GM23338 (cell line): ENCODE results near the gene GPR39. TPM values are rescaled to one million over a fixed set of nuclear protein-coding genes. Genes with fewer than 3 reads are reported as not detected.

Experiments
- ATAC-seq: fragments of 200-7000 bp; cut with Tn5 transposase; 3 replicates; pipeline ENCODE4 v1.9.1; 2020
- DNase-seq: peaks from one replicate; pipeline ENCODE4 v3.0.0-alpha.2; 2015; ENCODE audit warnings: low spot score
- H2AFZ ChIP-seq: fragments of 200-600 bp; sonication (generic); 2 replicates; pipeline ENCODE4 v1.8.0; 2016; ENCODE audit warnings: antibody characterized with exemption, mild to moderate bottlenecking, moderate library complexity
- H3F3A ChIP-seq: fragments of 200-600 bp; sonication (generic); replicated peaks from 2 replicates; pipeline ENCODE4 v1.8.0; 2017; ENCODE audit warnings: antibody characterized with exemption, mixed run types, low read depth
- H3K27ac ChIP-seq: fragments of 200-600 bp; sonication (generic); 2 replicates; pipeline ENCODE4 v1.6.1; 2016; ENCODE audit warnings: low read depth
- H3K27me3 ChIP-seq: fragments of 200-600 bp; sonication (generic); 2 replicates; pipeline ENCODE4 v1.8.0; 2016; ENCODE audit warnings: mild to moderate bottlenecking, mixed run types, moderate library complexity; ENCODE audit not compliant: insufficient read depth
- H3K36me3 ChIP-seq: fragments of 200-600 bp; sonication (generic); 2 replicates; pipeline ENCODE4 v1.8.0; 2016; ENCODE audit warnings: mild to moderate bottlenecking; ENCODE audit not compliant: insufficient read depth
- H3K4me1 ChIP-seq: fragments of 200-600 bp; sonication (generic); 2 replicates; pipeline ENCODE4 v1.8.0; 2016; ENCODE audit warnings: mild to moderate bottlenecking, moderate library complexity; ENCODE audit not compliant: insufficient read depth
- H3K4me2 ChIP-seq: fragments of 200-600 bp; sonication (generic); 2 replicates; pipeline ENCODE4 v1.7.1; 2017; ENCODE audit warnings: mixed run types
- H3K4me3 ChIP-seq: fragments of 200-600 bp; sonication (generic); 2 replicates; pipeline ENCODE4 v1.6.1; 2016; ENCODE audit warnings: mixed run types
- H3K79me2 ChIP-seq: fragments of 200-600 bp; sonication (generic); replicated peaks from 2 replicates; pipeline ENCODE4 v1.8.0; 2017; ENCODE audit warnings: mild to moderate bottlenecking; ENCODE audit not compliant: insufficient read depth
- H3K9me2 ChIP-seq: fragments of 200-600 bp; sonication (generic); 2 replicates; pipeline ENCODE4 v1.8.0; 2017; ENCODE audit not compliant: insufficient read depth
- H4K20me1 ChIP-seq: fragments of 200-600 bp; sonication (generic); replicated peaks from 2 replicates; pipeline ENCODE4 v1.8.0; 2017; ENCODE audit warnings: mild to moderate bottlenecking; ENCODE audit not compliant: insufficient read depth
- H3K27ac Mint-ChIP-seq: 2 replicates; pipeline ENCODE4 v1.8.0; 2020; ENCODE audit warnings: inconsistent platforms, mild to moderate bottlenecking, moderate library complexity, mixed read lengths
- H3K27me3 Mint-ChIP-seq: 3 replicates; pipeline ENCODE4 v1.8.0; 2022; ENCODE audit warnings: low read depth, mild to moderate bottlenecking, moderate library complexity, mixed read lengths, inconsistent platforms; ENCODE audit not compliant: insufficient read depth, poor library complexity
- H3K36me3 Mint-ChIP-seq: 3 replicates; pipeline ENCODE4 v1.8.0; 2021; ENCODE audit warnings: low read depth, mild to moderate bottlenecking, inconsistent platforms, moderate library complexity, mixed read lengths
- H3K4me1 Mint-ChIP-seq: 3 replicates; pipeline ENCODE4 v1.8.0; 2020; ENCODE audit warnings: mild to moderate bottlenecking, inconsistent platforms, mixed read lengths
- H3K4me3 Mint-ChIP-seq: 3 replicates; pipeline ENCODE4 v1.8.0; 2021; ENCODE audit warnings: moderate library complexity, mild to moderate bottlenecking, inconsistent platforms, mixed read lengths
- H3K9me3 Mint-ChIP-seq: 3 replicates; pipeline ENCODE4 v1.8.0; 2020; ENCODE audit warnings: moderate library complexity, mild to moderate bottlenecking, inconsistent platforms, mixed read lengths
- CTCF ChIP-seq, 2 experiments: fragments of 200-600 bp in 1 of 2; sonication (generic) in 1 of 2; conservative IDR thresholded peaks; 2 replicates each; pipeline versions ENCODE4 v1.5.1 to v1.6.1; 2016 to 2017; ENCODE audit warnings: antibody characterized with exemption in 2 of 2, low read depth in 2 of 2, mild to moderate bottlenecking in 2 of 2, moderate library complexity in 1 of 2
- ETS1 ChIP-seq: IDR thresholded peaks from 2 replicates; pipeline ENCODE4 v1.6.1; 2016; ENCODE audit warnings: antibody characterized with exemption
- EZH2 ChIP-seq: fragments of 200-600 bp; sonication (generic); IDR thresholded peaks from one replicate; pipeline ENCODE4 v1.8.0; 2017; ENCODE audit warnings: antibody characterized with exemption, mild to moderate bottlenecking, low read depth; ENCODE audit not compliant: unreplicated experiment
- JUNB ChIP-seq: IDR thresholded peaks from one replicate; pipeline ENCODE4 v1.6.1; 2016; ENCODE audit warnings: antibody characterized with exemption; ENCODE audit not compliant: unreplicated experiment
- STAT1 ChIP-seq: IDR thresholded peaks from one replicate; pipeline ENCODE4 v1.6.1; 2016; ENCODE audit warnings: antibody characterized with exemption; ENCODE audit not compliant: unreplicated experiment
- ZNF114 ChIP-seq: fragments of 250-450 bp; sonication (Bioruptor Pico); IDR thresholded peaks from 2 replicates; pipeline ENCODE4 v1.5.0; 2020; ENCODE audit warnings: mild to moderate bottlenecking, moderate library complexity
- ZNF462 ChIP-seq: fragments of 250-450 bp; sonication (Bioruptor Pico); IDR thresholded peaks from 2 replicates; pipeline ENCODE4 v1.5.0; 2020; ENCODE audit warnings: mild to moderate bottlenecking, moderate library complexity
- polyA plus RNA-seq: library from polyadenylated mRNA; unstranded; fragments of >200 nt; fragmentation: Nextera tagmentation; extraction: Ambion mirVana; gene quantifications from 2 replicates; pipeline ENCODE4 v1.2.1, GENCODE V29; 2016
- total RNA-seq: library from RNA; depleted of rRNA; stranded (reverse); fragments of >200 nt; shearing (Covaris generic); gene quantifications from 2 replicates; pipeline ENCODE4 v1.2.3, GENCODE V29; 2014

The GPR39 gene
- total and polyA plus RNA-seq, 2 experiments from 2014 or later = 0.55 to 1.9 TPM

GRCh38 chr2:132381376-132381775 lies 35.2 kb upstream of the GPR39 start:
- peaks cover 3% of the 10 kb centered on the region for H3K27me3 Mint-ChIP-seq
- peaks cover 12% of the 10 kb centered on the region for H3K9me3 Mint-ChIP-seq
- Histone ChIP-seq H3K4me3 (no peak overlapping the region), H3K9me2 (no peaks in the 10 kb centered on the region), H3K4me2 (no peak overlapping the region), H3K4me1 (no peaks in the 10 kb centered on the region), H3K27ac (no peak overlapping the region), H3F3A (no peaks in the 10 kb centered on the region), H4K20me1 (no peaks in the 10 kb centered on the region), H3K79me2 (no peaks in the 10 kb centered on the region), H3K27me3 (no peaks in the 10 kb centered on the region), H3K36me3 (no peaks in the 10 kb centered on the region), H2AFZ (no peak overlapping the region)
- H3K36me3 Mint-ChIP-seq = peaks cover 9% of the 10 kb centered on the region; the same call in 2 of the 3 replicates
- TF ChIP-seq STAT1 (no peak), ZNF462 (CRISPR knock-in tag) (no peak), EZH2 (no peak), ETS1 (no peak), ZNF114 (CRISPR knock-in tag) (no peak), JUNB (no peak), CTCF (conservative IDR thresholded peaks at IDR 0.05; ENCODE audit: low read depth in 2 of 2) (no peak)
- H3K27ac Mint-ChIP-seq = no peak overlapping the region
- ATAC-seq = no peak
- DNase-seq = no peak
- peaks cover 6% of the 10 kb centered on the region for H3K4me1 Mint-ChIP-seq
- H3K4me3 Mint-ChIP-seq = no peak overlapping the region
